ENCODE measurements around the gene FLT4. TPM values are rescaled to one million over a fixed set of nuclear protein-coding genes. Genes with fewer than 3 reads are reported as not detected.

Gene FLT4
- 0.03 to 0.05 TPM in 2 of 3 replicates, not detected in the other for polyA plus RNA-seq
- polyA plus RNA-seq (2011; ENCODE audit: low read depth) = not detected
- polyA plus RNA-seq (2011; cell fraction: cytosol; rRNA removed) = 0.03 TPM in 1 of 2 replicates, not detected in the other
- polyA plus RNA-seq (2011; cell fraction: nucleus; rRNA removed) = 0.03 and 0.14 TPM in 2 replicates
- polyA plus RNA-seq (2012; ENCODE audit: low replicate concordance) = not detected in 2 replicates
- not detected in 3 replicates for polyA minus RNA-seq
- polyA minus RNA-seq (2011; cell fraction: cytosol; rRNA and poly(A)+ RNA removed) = not detected
- polyA minus RNA-seq (2011; cell fraction: nucleus; rRNA and poly(A)+ RNA removed) = not detected in 2 replicates

DNA sequence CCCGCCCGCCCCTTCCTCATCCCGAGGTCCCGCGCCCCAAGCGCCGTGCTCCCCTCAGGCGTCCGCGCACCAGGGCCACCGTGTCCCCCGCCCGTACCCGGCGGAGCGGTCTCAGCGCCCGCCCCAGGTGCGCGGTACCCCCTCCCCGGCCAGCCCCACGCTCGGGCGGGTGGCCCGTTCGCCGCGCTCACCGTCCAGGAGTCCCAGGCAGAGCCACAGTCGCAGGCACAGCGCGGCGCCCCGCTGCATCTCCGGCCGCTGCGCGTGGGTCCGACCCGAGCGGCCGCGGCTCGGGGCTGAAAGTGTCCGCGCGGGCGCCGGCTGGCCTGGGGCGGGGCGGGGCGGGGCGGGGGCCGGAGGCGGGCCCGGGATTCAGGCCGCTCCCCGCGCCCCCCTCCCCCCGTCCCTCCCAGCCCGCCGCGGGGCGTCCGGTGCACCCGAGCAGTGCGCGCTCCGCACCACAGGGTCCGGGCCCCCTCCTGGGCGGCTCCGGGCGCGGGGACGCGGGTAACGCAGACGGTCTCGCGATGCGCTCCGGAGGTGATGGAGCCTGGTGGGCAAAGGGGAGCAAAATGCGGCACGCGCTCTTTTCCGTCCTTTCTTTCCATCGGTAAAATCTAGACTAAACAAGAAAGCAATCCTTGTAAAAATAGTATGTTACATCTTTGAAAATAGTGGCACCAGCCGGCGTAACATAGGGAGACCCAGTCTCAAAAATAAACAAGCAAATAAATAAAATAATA lies at the start of gene FLT4:
Gene FLT4, minus strand, starts transcription at position 304 of the 743 bp plus-strand sequence. Its CDS starts 55 bp downstream, at position 249.
- TF ChIP-seq, protein P1, sequence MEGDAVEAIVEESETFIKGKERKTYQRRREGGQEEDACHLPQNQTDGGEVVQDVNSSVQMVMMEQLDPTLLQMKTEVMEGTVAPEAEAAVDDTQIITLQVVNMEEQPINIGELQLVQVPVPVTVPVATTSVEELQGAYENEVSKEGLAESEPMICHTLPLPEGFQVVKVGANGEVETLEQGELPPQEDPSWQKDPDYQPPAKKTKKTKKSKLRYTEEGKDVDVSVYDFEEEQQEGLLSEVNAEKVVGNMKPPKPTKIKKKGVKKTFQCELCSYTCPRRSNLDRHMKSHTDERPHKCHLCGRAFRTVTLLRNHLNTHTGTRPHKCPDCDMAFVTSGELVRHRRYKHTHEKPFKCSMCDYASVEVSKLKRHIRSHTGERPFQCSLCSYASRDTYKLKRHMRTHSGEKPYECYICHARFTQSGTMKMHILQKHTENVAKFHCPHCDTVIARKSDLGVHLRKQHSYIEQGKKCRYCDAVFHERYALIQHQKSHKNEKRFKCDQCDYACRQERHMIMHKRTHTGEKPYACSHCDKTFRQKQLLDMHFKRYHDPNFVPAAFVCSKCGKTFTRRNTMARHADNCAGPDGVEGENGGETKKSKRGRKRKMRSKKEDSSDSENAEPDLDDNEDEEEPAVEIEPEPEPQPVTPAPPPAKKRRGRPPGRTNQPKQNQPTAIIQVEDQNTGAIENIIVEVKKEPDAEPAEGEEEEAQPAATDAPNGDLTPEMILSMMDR (optimal IDR thresholded peaks at IDR 0.05 in 1 of 3, IDR thresholded peaks at IDR 0.05 in 1 of 3, conservative IDR thresholded peaks at IDR 0.05 in 1 of 3; ENCODE audit: extremely low read depth in 1 of 3, insufficient read depth in 2 of 3, low read length in 3 of 3) = no peak
- no peak for FAIRE-seq
- Histone ChIP-seq H3K36me3 (ENCODE audit: control insufficient read depth in 2 of 2, extremely low read depth in 1 of 2, insufficient read depth in 2 of 2, low read length in 2 of 2) (no peaks in the 10 kb centered on the region), H3K4me3 (ENCODE audit: control insufficient read depth in 2 of 3, extremely low read depth in 1 of 3, insufficient read depth in 2 of 3, low read depth in 1 of 3, low read length in 3 of 3) (peak within 1 kb of the TSS in 2 of 3 experiments; percentile 35 to 56), H3K79me2 (ENCODE audit: control insufficient read depth, insufficient read depth, low read length) (no peaks in the 10 kb centered on the region), H3K27me3 (ENCODE audit: control insufficient read depth, extremely low read depth, insufficient read depth, low read length) (peaks cover 41% of the 10 kb centered on the region), H3K4me2 (ENCODE audit: control insufficient read depth, extremely low read depth, insufficient read depth, low read depth, low read length) (peak within 1 kb of the TSS; percentile 76), H3K9ac (ENCODE audit: control insufficient read depth, extremely low read depth, insufficient read depth, low read length) (no peak within 1 kb of the TSS), H3K9me3 (ENCODE audit: control insufficient read depth, low read depth, low read length) (no peaks in the 10 kb centered on the region), H3K4me1 (ENCODE audit: control insufficient read depth, extremely low read depth, insufficient read depth, low read length) (no peaks in the 10 kb centered on the region), H3K9me1 (ENCODE audit: control insufficient read depth, extremely low read depth, insufficient read depth, low read length) (no peaks in the 10 kb centered on the region), H3K27ac (ENCODE audit: control insufficient read depth, insufficient read depth, low read length) (no peak within 1 kb of the TSS), H2AFZ (ENCODE audit: control insufficient read depth, low read length) (no peak within 1 kb of the TSS), H4K20me1 (ENCODE audit: control insufficient read depth, extremely low read depth, insufficient read depth, low read length) (no peaks in the 10 kb centered on the region)
- dilution Hi-C loops (cut with MboI; ENCODE audit: extremely low pct_ligation_motif_present, low sequenced_read_pairs) = no loop called here
- no peak for DNase-seq (ENCODE audit: low read depth, low spot score)

DNA sequence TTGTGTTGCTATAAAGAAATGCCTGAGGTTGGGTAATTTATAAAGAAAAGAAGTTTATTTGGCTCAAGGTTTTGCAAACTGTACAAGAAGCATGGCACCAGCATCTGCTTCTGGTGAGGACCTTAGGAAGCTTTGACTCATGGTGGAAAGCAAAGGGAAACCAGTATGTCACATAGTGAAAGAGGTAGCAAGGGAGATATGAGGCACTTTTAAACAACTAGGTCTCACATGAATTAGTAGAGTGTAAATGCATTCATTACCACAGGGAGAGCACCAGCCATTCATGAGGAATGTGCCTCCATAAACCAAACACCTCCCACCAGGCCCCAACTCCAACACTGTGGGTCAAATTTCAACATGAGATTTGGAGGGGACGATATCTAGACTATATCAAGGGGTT lies 49.6 kb upstream of the FLT4 start:
- no peaks in the 10 kb centered on the region for H4K20me1 ChIP-seq (ENCODE audit: control insufficient read depth, extremely low read depth, insufficient read depth, low read length)
- no peak overlapping the region for H3K4me2 ChIP-seq (ENCODE audit: control insufficient read depth, extremely low read depth, insufficient read depth, low read depth, low read length)
- no peak overlapping the region for H3K27ac ChIP-seq (ENCODE audit: control insufficient read depth, insufficient read depth, low read length)
- no peaks in the 10 kb centered on the region for H3K36me3 ChIP-seq (ENCODE audit: control insufficient read depth in 2 of 2, extremely low read depth in 1 of 2, insufficient read depth in 2 of 2, low read length in 2 of 2)
- H3K9me3 ChIP-seq (ENCODE audit: control insufficient read depth, low read depth, low read length) = no peaks in the 10 kb centered on the region
- no peak overlapping the region for H3K9ac ChIP-seq (ENCODE audit: control insufficient read depth, extremely low read depth, insufficient read depth, low read length)
- no peaks in the 10 kb centered on the region for H3K79me2 ChIP-seq (ENCODE audit: control insufficient read depth, insufficient read depth, low read length)
- TF ChIP-seq EZH2 (IDR thresholded peaks at IDR 0.05; ENCODE audit: low read length) = no peak
- TF ChIP-seq, protein P1 (optimal IDR thresholded peaks at IDR 0.05 in 1 of 3, IDR thresholded peaks at IDR 0.05 in 1 of 3, conservative IDR thresholded peaks at IDR 0.05 in 1 of 3; ENCODE audit: extremely low read depth in 1 of 3, insufficient read depth in 2 of 3, low read length in 3 of 3) = no peak
- H3K4me3 ChIP-seq (ENCODE audit: control insufficient read depth in 2 of 3, extremely low read depth in 1 of 3, insufficient read depth in 2 of 3, low read depth in 1 of 3, low read length in 3 of 3) = no peak overlapping the region
- no peaks in the 10 kb centered on the region for H3K27me3 ChIP-seq (ENCODE audit: control insufficient read depth, extremely low read depth, insufficient read depth, low read length)
- H3K4me1 ChIP-seq (ENCODE audit: control insufficient read depth, extremely low read depth, insufficient read depth, low read length) = no peaks in the 10 kb centered on the region
- dilution Hi-C loops (cut with MboI; ENCODE audit: extremely low pct_ligation_motif_present, low sequenced_read_pairs) = no loop called here
- DNase-seq (ENCODE audit: low read depth, low spot score) (no peak), FAIRE-seq (no peak)
- no peaks in the 10 kb centered on the region for H3K9me1 ChIP-seq (ENCODE audit: control insufficient read depth, extremely low read depth, insufficient read depth, low read length)
- no peak overlapping the region for H2AFZ ChIP-seq (ENCODE audit: control insufficient read depth, low read length)
